CD4-positive, alpha-beta T cell (primary cell): ENCODE data around the gene ACAP1. TPM values are rescaled to one million over a fixed set of nuclear protein-coding genes. Genes with fewer than 3 reads are reported as not detected.
A peak's percentile ranks its signal among the peaks of the same experiment; 100 is the strongest.

Source experiments
- ATAC-seq: fragments of 200-7000 bp; cut with Tn5 transposase; one replicate; pipeline ENCODE4 v1.10.0; 2022; ENCODE audit warnings: mild to moderate bottlenecking; ENCODE audit not compliant: poor library complexity
- CTCF ChIA-PET: fragments of 350-600 bp; sonication (Branson Sonifier 250); formaldehyde crosslinking; loops from one replicate; lab custom pipeline; 2021; ENCODE audit warnings: antibody characterized with exemption, inconsistent platforms; lab: Charles Lee
- POLR2A ChIA-PET: fragments of 350-600 bp; sonication (Branson Sonifier 250); formaldehyde crosslinking; loops from one replicate; lab custom pipeline; 2021; ENCODE audit warnings: antibody characterized with exemption, inconsistent platforms; lab: Charles Lee
- DNase-seq, 14 experiments: peaks; one replicate each; pipeline ENCODE4 v3.0.0-alpha.2; 2013 to 2020; ENCODE audit warnings: mixed read lengths in 2 of 14
- H3K27ac ChIP-seq, 2 donors: one replicate each; pipeline versions ENCODE4 v1.5.1 to v1.7.0; 2013; ENCODE audit warnings: low read length in 2 of 2, low read depth in 1 of 2, mild to moderate bottlenecking in 1 of 2
- H3K27me3 ChIP-seq, 2 experiments: 1 replicate in 1 of 2; 2 replicates in 1 of 2; pipeline versions ENCODE4 v1.6.1 to v1.7.0; 2013; ENCODE audit warnings: low read length in 2 of 2, control low read depth in 1 of 2, mild to moderate bottlenecking in 1 of 2, moderate library complexity in 1 of 2; ENCODE audit not compliant: insufficient read depth in 2 of 2, control insufficient read depth in 1 of 2
- H3K36me3 ChIP-seq: one replicate; pipeline ENCODE4 v1.6.1; 2013; ENCODE audit warnings: low read length, control low read depth; ENCODE audit not compliant: insufficient read depth
- H3K4me1 ChIP-seq: one replicate; pipeline ENCODE4 v1.6.1; 2013; ENCODE audit warnings: low read length, control low read depth; ENCODE audit not compliant: insufficient read depth
- H3K4me3 ChIP-seq: one replicate; pipeline ENCODE4 v1.5.1; 2013; ENCODE audit warnings: mild to moderate bottlenecking, low read length, moderate library complexity
- H3K9me3 ChIP-seq, 2 experiments: 1 replicate in 1 of 2; 2 replicates in 1 of 2; pipeline versions ENCODE4 v1.6.1 to v1.7.0; 2013; ENCODE audit warnings: low read length in 2 of 2, mild to moderate bottlenecking in 2 of 2, control low read depth in 1 of 2, moderate library complexity in 1 of 2; ENCODE audit not compliant: control insufficient read depth in 1 of 2, insufficient read depth in 1 of 2
- H3K27ac Mint-ChIP-seq: one replicate; pipeline ENCODE4 v1.8.0; 2020; ENCODE audit warnings: mixed read lengths
- H3K27me3 Mint-ChIP-seq: one replicate; pipeline ENCODE4 v1.8.0; 2021; ENCODE audit warnings: mixed read lengths
- H3K36me3 Mint-ChIP-seq: one replicate; pipeline ENCODE4 v1.8.0; 2021; ENCODE audit warnings: low read depth, mixed read lengths
- H3K4me1 Mint-ChIP-seq: one replicate; pipeline ENCODE4 v1.8.0; 2021; ENCODE audit warnings: low read depth, mixed read lengths
- H3K4me3 Mint-ChIP-seq: one replicate; pipeline ENCODE4 v1.8.0; 2020; ENCODE audit warnings: mild to moderate bottlenecking, mixed read lengths
- H3K9me3 Mint-ChIP-seq: one replicate; pipeline ENCODE4 v1.8.0; 2020; ENCODE audit warnings: mixed read lengths
- intact Hi-C, 2 experiments: fragments of 100-400 bp; cut with DNase I in 1 of 2; cut with micrococcal nuclease in 1 of 2; formaldehyde crosslinking; loops; one replicate each; pipeline versions ENCODE4 v1.15.1 to v1.9.0; 2023 to 2025; cut with DNase I, micrococcal nuclease
- total RNA-seq, 174 experiments: library from RNA in 2 of 174; stranded (reverse) in 2 of 174; gene quantifications; one replicate each; pipeline ENCODE4 v1.2.3 and lab custom pipeline; 2021 to 2026
- TF ChIP-seq, protein P1 (sequence below): fragments of 200-600 bp; IDR thresholded peaks from one replicate; pipeline ENCODE4 v1.8.0; 2022; ENCODE audit warnings: antibody characterized with exemption, mild to moderate bottlenecking

Gene ACAP1
- total RNA-seq, 2 experiments from 2014 or later, result 565 to 575 TPM

DNA sequence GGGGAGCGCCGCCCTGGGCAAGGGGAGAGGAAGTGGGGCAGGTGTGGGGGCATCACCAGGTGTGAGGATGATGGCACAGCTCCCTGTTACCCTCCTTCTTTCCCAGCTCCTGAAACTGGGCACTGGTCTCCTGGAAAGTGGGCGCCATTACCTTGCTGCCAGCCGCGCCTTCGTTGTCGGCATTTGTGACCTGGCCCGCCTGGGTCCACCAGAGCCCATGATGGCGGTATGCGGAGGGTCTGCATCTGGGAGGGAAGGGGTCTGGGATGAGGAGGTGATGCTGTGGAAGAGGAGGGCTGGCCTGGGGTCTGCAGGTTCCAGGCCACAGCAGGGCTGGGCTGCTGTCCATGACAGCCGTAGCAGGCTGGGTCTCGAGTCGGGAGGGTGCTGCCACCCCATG is 5.5 kb downstream of the ACAP1 start:
- Histone ChIP-seq H3K27ac (no peak overlapping the region), H3K4me3 (no peak overlapping the region), H3K9me3 (no peaks in the 10 kb centered on the region), H3K36me3 (peaks cover 89% of the 10 kb centered on the region), H3K27me3 (no peaks in the 10 kb centered on the region), H3K4me1 (peaks cover 63% of the 10 kb centered on the region)
- ATAC-seq (no peak), DNase-seq (no peak)
- Mint-ChIP-seq H3K27me3 (no peaks in the 10 kb centered on the region), H3K36me3 (peaks cover 81% of the 10 kb centered on the region), H3K9me3 (no peaks in the 10 kb centered on the region), H3K4me1 (peaks cover 30% of the 10 kb centered on the region), H3K27ac (peak overlapping the region; percentile 65), H3K4me3 (no peak overlapping the region)
- CTCF ChIA-PET, result interaction anchor here (0.9 kb wide), 1 partner anchor 14 kb away, joined by 3 read pairs; no protein-coding TSS in a partner anchor
- TF ChIP-seq, protein P1, sequence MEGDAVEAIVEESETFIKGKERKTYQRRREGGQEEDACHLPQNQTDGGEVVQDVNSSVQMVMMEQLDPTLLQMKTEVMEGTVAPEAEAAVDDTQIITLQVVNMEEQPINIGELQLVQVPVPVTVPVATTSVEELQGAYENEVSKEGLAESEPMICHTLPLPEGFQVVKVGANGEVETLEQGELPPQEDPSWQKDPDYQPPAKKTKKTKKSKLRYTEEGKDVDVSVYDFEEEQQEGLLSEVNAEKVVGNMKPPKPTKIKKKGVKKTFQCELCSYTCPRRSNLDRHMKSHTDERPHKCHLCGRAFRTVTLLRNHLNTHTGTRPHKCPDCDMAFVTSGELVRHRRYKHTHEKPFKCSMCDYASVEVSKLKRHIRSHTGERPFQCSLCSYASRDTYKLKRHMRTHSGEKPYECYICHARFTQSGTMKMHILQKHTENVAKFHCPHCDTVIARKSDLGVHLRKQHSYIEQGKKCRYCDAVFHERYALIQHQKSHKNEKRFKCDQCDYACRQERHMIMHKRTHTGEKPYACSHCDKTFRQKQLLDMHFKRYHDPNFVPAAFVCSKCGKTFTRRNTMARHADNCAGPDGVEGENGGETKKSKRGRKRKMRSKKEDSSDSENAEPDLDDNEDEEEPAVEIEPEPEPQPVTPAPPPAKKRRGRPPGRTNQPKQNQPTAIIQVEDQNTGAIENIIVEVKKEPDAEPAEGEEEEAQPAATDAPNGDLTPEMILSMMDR, result no peak
- intact Hi-C loops, result no loop called here
- POLR2A ChIA-PET, result interaction anchor here (0.8 to 1.4 kb wide), 3 partner anchors 10 to 46 kb away, joined by 3 to 7 read pairs (median 3); no protein-coding TSS in a partner anchor

DNA sequence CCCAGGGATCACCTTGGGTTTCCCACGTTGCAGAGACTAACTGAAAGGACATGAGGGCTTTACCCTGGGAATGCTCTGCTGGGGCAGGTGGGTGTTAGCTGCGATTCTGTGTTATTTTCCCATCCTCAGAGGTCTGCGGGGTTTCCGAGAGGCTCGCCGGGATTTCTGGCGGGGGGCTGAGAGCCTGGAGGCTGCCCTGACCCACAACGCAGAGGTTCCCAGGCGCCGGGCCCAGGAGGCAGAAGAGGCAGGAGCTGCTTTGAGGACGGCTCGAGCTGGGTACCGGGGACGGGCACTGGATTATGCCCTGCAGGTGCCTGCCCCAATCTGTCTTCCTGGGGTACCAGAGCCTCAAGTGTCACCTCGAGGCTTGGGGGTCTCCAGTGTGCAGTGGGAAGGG is 6.9 kb downstream of the ACAP1 start:
- intact Hi-C loops, result no loop called here
- POLR2A ChIA-PET, result interaction anchor here (4.3 kb wide), 1 partner anchor 14 kb away, joined by 21 read pairs; the partner anchor contains the start of gene NEURL4
- Histone ChIP-seq H3K4me1 (peaks cover 50% of the 10 kb centered on the region), H3K9me3 (no peaks in the 10 kb centered on the region), H3K27ac (peak overlapping the region in 1 of 2 donors; percentile 10), H3K4me3 (no peak overlapping the region), H3K36me3 (peaks cover 98% of the 10 kb centered on the region), H3K27me3 (no peaks in the 10 kb centered on the region)
- peaks cover 84% of the 10 kb centered on the region for H3K36me3 Mint-ChIP-seq
- no peaks in the 10 kb centered on the region for H3K9me3 Mint-ChIP-seq
- H3K4me3 Mint-ChIP-seq, result no peak overlapping the region
- peaks cover 17% of the 10 kb centered on the region for H3K4me1 Mint-ChIP-seq
- CTCF ChIA-PET, result interaction anchor here (1.2 kb wide), 1 partner anchor 94 kb away, joined by 3 read pairs; no protein-coding TSS in a partner anchor
- no peaks in the 10 kb centered on the region for H3K27me3 Mint-ChIP-seq
- no peak for DNase-seq
- no peak for ATAC-seq
- TF ChIP-seq, protein P1, result no peak
- H3K27ac Mint-ChIP-seq, result no peak overlapping the region

DNA sequence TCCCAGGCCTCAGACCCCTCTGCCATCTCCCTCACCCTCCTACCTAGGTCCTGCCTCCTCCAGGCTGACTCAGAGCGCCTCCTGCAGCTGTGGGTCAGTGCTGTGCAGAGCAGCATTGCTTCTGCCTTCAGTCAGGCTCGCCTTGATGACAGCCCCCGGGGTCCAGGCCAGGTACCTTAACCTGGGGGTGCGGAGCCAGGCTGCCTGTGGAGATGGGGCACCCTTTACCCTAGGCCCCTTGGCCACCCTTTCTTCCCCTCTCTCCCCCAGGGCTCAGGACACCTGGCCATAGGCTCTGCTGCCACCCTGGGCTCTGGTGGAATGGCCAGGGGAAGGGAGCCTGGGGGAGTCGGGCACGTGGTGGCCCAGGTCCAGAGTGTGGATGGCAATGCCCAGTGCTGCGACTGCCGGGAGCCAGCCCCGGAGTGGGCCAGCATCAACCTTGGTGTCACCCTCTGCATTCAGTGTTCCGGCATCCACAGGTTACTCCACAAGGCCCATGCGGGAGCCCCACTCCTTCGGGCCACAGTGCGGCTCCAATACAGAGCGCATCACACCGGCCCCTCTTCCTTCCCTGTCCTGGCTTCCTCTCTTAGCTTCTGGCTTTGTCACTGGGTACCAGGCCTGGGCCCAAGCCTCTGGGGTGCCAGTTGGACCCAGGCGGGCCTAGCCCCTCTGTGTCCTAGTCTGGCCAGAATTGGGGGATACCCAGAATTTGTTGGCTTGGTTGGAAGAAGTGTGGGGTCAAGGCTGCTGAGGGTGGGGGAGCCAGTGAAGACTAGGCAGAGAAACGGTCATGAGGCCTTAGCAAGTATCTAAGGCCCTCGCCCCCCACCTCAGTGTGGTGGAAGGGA is 10.7 kb downstream of the ACAP1 start:
- POLR2A ChIA-PET, result interaction anchor here (1.1 to 5.6 kb wide), 3 partner anchors 10 to 18 kb away, joined by 3 to 96 read pairs (median 21); partner anchors contain the start of genes ACAP1 and NEURL4
- TF ChIP-seq, protein P1, result no peak
- CTCF ChIA-PET, result no interaction called here

More for the DNA sequence above, 10.7 kb downstream of the ACAP1 start:
- H3K4me3 ChIP-seq, result no peak overlapping the region
- ATAC-seq (no peak), DNase-seq (no peak)
- H3K27me3 Mint-ChIP-seq, result no peaks in the 10 kb centered on the region
- H3K4me3 Mint-ChIP-seq, result no peak overlapping the region
- H3K27ac ChIP-seq, result no peak overlapping the region
- peaks cover 45% of the 10 kb centered on the region for H3K4me1 ChIP-seq
- intact Hi-C loops, result loop anchor here (1.0 to 2.0 kb wide), 2 partner anchors 22 to 67 kb away; no protein-coding TSS in a partner anchor
- H3K36me3 Mint-ChIP-seq, result peaks cover 81% of the 10 kb centered on the region
- H3K36me3 ChIP-seq, result peaks cover 84% of the 10 kb centered on the region
- no peaks in the 10 kb centered on the region for H3K9me3 ChIP-seq
- H3K4me1 Mint-ChIP-seq, result peaks cover 29% of the 10 kb centered on the region
- H3K9me3 Mint-ChIP-seq, result no peaks in the 10 kb centered on the region
- peak overlapping the region; percentile 36 for H3K27ac Mint-ChIP-seq
- H3K27me3 ChIP-seq, result no peaks in the 10 kb centered on the region
